OCI-LY7 (cell line): ENCODE results near the gene LHFPL6.

Source experiments
- EZH2phosphoT487 ChIP-seq: fragments of 200-600 bp; sonication (generic); IDR thresholded peaks from 2 replicates; pipeline ENCODE4 v1.6.1; 2018; ENCODE audit warnings: low read depth, borderline replicate concordance, mild to moderate bottlenecking, mixed run types, antibody characterized with exemption, low read length, moderate library complexity, mixed read lengths
- TF ChIP-seq, protein P1 (sequence below): fragments of 200-600 bp; sonication (generic); conservative IDR thresholded peaks from 2 replicates; pipeline ENCODE4 v1.5.1; 2014; ENCODE audit warnings: mild to moderate bottlenecking, antibody characterized with exemption, low read length, moderate library complexity, mixed read lengths

DNA sequence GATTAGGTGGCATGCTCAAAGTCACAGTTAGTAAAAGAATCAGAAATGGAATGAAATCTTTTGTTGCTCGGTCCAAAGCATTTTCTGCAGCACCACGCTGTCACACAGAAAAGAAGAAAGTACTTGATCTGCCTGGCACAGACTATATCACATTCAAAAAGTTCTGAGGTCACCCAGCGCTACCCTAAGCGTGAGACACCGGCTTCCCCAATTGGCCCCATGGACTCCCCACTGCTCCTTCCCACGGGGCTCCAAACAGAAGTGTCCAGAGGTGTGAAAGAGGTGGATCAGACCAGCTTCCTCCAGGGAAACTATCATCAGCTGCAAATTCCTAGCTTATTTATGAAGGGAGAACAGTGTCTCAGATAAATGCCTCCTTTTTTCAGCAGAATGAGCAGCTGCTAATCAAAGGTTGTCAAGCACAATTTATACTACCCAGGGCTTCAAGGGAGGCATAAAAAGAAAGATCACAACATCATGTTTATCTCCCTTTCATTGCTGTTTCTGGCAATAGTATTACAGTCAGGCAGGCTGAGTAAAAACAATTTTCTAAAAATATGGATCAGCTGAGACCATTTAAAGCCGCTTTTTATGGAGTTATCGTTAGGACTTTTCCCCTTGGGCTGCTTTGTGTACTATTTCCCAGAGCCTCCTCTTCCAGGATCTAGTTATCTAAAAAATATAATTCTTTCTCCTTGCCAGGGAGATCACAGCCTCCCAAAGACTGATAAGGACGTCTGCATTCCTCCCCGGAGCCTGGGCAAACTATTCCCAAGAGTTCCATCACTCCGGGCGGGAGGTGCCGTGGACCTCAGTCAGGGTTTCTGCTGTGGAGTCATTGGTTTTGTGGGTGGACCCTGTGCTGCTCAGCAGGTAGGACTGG, 208.0 kb downstream of the LHFPL6 start:
- TF ChIP-seq, protein P1, sequence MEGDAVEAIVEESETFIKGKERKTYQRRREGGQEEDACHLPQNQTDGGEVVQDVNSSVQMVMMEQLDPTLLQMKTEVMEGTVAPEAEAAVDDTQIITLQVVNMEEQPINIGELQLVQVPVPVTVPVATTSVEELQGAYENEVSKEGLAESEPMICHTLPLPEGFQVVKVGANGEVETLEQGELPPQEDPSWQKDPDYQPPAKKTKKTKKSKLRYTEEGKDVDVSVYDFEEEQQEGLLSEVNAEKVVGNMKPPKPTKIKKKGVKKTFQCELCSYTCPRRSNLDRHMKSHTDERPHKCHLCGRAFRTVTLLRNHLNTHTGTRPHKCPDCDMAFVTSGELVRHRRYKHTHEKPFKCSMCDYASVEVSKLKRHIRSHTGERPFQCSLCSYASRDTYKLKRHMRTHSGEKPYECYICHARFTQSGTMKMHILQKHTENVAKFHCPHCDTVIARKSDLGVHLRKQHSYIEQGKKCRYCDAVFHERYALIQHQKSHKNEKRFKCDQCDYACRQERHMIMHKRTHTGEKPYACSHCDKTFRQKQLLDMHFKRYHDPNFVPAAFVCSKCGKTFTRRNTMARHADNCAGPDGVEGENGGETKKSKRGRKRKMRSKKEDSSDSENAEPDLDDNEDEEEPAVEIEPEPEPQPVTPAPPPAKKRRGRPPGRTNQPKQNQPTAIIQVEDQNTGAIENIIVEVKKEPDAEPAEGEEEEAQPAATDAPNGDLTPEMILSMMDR, result no peak
- TF ChIP-seq EZH2phosphoT487, result no peak
